HG03139 (cell line): ENCODE measurements around the gene PTPN9.
"Not testable (repeated sequence)": the region's sequence is repeated elsewhere in the genome, so short reads cannot be mapped to it uniquely, and the experiment has no call there.

ENCODE experiments used
- ATAC-seq: cut with Tn5 transposase; IDR thresholded peaks from one replicate; pipeline ENCODE4 v1.9.1; 2021; ENCODE audit not compliant: unreplicated experiment

PTPN9 gene

DNA sequence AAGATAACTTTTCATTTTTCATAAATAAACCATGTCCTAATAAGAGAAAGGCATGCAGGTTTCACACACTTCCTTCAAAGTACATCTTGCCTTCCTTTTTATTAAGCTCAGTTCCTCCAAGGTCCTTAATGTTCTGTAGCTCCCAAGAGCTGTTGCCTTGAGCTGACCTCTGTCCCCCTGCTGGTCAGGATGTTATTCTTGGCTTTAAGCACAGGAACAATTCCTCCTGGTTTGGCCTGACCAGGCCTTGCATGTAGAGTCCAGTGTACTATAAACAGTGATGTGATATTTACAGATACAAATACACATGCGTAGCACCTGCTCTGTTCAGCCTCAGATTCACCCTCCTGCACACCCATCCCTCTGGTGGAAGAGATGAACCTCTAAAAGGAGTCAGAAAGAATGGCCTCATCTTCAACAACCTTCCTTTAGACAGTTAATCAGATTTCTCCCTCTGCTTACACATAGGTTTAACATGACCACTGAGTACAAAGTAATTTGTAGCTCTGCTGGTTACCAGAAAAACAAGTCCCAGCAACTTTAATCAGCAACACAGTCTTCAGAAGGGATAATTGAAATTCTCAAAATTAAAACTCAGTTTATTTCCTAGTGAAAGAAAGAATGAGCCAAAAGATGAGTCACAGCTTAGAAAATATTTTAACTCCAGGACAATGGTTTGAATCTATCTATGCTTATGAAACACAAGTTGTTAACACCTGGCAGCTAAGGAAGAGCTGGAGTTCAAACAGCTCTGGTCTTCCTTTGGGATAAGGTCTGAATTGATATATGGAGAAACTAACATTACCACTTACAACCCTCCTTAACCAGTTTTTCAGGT, 46.5 kb downstream of the PTPN9 start:
- ATAC-seq: no peak

DNA sequence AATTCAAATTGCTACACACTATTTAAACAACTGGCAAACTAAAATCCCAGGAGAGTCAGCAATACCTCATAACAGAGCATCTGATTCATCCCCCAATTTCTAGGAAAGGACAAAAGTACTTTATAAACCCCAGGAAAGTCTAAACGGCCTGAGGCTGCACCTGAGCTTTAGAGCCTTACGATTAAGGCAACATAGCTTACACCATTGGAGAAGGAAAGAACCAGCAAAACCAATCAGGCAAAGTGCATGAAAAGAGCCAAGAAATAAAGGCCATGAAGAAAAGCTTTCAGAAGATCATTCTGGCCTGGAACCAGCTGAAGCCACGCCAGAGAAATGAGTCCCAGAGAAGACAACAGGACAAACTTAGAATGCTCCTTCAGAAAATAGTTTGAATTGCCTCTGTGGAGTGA, 48.1 kb downstream of the PTPN9 start:
- ATAC-seq: no peak

DNA sequence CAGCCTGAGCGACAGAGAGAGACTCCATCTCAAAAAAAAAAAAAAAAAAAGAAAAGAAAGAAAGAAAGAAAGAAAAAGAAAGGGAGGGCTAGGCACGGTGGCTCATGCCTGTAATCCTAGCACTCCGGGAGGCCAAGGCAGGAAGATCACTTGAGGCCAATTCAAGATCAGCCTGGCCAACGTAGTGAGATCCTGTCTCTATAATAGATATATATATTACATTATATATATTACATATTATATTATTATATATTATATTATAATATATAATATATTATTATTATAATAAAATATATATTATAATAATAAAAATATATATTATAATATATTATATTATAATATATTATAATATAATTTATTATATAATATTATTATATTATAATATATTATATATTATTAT, 48.9 kb downstream of the PTPN9 start:
- no peak for ATAC-seq

DNA sequence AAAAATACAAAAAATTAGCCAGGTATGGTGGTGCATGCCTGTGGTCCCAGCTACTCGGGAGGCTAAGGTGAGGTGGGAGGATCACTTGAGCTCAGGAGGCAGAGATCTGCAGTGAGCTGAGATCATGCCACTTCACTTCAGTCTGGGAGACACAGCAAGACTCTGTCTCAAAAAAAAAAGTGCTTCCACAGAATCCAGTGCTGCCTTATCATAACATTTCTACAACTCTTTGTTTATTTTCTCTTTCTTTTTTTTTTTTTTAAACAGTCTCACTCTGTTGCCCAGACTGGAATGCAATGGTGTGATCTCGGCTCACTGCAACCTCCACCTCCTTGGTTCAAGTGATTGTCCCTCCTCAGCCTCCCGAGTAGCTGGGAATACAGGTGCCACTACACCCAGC, 53.4 kb downstream of the PTPN9 start:
- not testable (repeated sequence) for ATAC-seq

DNA sequence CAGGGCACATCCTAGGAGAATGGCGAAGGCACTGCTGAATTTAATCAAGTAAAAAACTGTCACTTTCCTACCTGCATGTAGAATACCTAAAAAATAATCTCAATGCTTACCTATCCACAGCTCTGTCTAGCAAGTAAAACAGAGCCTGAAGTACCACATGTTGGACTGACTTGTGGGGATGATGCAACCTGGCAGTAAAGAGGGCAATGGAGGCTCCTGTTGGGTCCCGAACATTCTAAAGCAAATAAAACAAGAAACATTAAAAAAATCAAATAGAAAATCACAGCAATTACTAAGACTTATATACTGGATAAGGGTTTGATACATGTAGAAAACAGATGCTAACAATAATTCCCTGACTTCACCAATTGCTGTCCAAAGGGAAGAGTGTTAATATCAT, 56.1 kb downstream of the PTPN9 start:
- ATAC-seq: no peak

DNA sequence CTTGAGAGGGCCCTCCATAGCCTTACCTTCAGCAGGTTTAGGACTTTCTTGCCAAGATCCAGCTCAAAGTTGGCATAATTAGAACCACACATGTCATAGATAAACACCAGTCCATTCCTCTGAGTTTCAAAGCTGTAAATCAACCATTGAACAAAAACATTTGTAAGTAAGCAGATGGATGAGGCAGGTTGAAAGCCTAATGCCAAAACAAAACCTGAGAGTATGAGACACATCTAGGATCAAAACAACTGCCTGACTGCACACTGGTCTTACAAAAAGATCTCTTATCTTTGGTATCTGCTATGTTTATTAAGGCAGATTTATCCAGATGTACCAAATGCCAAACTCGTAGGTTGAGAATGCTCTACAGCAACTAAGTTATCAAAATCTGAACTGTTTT, 61.9 kb downstream of the PTPN9 start:
- no peak for ATAC-seq

DNA sequence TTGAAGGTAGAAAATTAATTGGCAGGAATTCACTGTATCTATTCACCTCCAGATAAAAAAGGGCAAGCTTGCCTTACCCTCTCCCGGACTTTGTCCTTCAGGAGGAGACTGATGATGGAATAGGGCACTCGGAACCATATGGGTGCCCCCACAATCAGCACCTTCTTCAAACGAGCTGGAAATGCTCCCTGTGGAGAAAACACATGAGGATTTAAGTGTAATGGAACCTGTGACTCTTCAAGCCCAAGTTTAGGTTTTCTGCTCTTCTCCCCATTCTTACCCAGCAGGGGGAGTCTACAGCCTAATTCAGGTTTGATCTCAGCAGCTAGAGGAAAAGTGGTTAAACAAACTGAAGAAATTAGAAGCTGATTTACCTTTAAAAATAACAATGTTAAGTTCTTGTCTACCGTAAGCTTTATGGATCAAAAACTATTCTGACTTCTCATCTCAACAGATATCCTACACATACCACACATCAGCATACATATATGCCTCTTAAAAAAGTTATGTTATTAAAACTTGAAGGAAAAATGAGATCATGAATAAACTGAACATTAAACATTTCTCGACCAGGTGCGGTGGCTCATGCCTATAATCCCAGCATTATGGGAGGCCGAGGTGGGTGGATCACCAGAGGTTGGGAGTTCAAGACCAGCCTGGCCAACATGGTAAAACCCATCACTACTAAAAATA, 70.1 kb downstream of the PTPN9 start:
- no peak for ATAC-seq

DNA sequence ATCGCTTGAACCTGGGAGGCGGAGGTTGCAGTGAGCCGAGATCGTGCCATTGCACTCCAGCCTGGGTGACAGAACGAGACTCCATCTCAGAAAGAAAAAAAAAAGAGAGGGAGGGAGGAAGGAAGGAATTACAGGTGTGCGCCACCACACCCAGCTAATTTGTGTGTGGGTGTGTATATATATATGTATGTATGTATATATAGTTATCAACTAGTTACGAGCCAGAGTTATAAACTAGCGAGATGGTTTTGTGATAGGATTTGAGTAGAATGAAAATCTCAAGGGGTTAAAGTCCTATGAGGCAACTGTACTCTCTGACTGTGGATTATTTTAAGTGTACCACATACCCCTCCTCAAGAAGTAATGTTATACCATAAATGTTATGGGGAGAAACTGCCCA, 76.8 kb downstream of the PTPN9 start:
- ATAC-seq: no peak

DNA sequence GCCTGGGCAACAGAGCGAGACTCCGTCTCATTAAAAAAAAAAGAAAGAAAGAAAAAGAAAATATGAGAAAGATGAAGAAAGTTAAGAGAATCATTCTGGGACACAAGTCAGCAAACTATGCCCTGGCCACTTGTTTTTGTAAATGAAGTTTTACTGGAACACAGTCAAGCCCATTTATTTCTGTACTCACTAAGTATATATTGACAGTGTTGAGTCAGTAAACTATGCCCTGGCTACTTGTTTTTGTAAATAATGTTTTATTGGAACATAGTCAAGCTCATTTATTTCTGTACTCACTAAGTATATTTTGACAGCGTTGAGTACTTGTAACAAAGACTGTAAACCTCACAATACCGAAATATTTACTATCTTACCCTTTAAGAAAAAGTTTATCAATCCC, 85.4 kb downstream of the PTPN9 start:
- no peak for ATAC-seq

DNA sequence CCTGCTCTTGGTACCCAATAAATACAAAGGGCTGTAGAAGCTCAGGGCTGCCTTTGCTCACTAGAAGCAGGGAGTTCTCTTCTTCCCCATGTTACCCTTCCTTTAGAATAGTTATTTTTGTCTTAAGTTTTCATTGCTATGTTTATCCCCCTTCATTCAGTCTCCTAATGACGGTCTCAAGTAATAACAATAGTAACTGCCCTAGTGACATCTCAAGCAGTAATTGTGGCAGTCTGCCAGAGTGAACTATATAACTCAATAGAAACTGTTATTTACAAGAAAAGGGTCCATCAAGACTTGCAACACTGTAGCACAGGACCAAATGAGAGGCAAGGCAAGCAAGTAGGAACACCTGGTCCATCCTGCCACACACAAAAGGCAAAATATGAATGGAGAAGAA, 95.2 kb downstream of the PTPN9 start:
- ATAC-seq: no peak

DNA sequence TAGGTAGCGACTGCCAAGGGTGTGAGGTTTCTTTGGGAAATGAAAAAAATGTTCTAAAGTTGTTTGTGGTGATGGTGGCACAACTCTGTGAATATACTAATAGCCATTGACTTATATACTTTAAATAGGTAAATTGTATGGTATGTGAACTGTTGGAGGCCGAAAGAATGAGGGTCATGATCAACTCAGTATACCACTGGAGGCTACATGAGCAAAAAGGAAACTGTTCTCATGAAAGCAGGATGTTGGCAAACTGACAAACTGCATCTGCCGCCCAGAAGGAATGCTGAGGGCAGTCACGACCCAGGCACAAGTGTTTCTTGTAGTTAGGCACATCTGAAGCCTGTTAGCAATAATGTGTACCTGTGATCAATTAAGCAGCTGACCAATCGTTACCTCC, 95.6 kb downstream of the PTPN9 start:
- not testable (repeated sequence) for ATAC-seq

DNA sequence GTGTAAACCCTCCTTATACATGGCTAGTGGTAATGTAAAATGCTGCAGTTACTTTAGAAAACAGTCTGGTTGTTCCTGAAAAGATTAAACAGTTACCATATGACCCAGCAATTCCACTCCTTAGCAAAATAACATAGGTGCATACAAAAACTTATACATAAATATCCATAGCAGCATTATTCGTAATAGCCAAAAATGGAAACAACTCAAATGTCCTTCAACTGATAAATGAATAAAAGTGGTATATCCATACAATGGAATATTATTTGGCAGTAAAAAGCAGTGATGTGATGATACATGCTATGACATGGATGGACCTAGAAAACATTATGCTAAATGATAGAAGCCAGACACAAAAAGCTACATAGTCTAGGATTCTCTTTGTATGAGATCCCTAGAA, 96.0 kb downstream of the PTPN9 start:
- no peak for ATAC-seq

DNA sequence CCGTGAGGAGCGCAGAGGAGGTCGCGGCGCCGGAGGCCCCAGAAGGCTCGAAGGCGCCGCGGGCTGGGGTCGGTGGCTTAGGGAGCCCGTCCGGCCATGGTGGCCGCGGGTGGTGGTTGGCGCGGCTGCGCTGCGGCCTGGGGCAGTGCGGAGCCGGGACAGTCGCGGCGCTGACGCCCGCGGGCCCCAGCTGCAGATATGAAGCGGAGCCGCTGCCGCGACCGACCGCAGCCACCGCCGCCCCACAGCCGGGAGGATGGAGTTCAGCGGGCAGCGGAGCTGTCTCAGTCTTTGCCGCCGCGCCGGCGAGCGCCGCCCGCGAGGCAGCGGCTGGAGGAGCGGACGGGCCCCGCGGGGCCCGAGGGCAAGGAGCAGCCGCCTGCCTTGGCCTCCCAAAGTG, 98.7 kb downstream of the PTPN9 start:
- ATAC-seq: not testable (repeated sequence)

DNA sequence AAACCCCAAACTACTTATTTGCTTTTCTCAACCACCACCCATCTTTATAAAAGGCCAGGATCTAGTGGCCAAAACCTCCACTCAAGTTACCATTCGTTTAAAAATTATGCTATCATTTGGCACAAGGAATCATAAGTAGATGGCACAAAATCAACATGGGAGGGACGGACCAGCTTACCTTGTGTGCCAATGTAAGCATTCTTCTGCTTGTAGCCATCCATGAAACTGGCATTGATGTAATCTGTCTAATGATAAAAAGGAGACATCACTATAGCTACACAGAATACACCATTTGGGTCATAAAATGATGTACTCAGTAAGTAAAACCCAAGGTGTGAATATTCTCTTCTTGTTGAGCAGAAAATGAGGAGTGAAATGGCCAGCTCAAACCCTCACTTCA, 99.4 kb downstream of the PTPN9 start:
- no peak for ATAC-seq

DNA sequence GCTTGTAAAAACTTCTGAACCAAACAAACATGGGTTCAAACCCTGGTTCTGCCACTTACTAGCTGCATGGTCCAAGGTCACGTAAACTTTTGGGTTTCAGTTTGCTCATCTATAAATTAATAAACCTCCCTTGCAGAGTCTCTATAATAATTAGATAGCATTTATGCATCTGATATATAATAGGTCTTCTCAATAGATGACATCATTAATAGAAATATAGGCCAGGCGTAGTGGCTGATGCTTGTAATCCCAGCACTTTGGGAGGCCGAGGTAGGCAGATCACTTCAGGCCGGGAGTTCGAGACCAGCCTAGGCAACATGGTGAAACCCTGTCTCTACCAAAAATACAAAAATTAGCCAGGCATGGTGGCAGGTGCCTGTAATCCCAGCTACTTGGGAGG, 102.0 kb downstream of the PTPN9 start:
- not testable (repeated sequence) for ATAC-seq

DNA sequence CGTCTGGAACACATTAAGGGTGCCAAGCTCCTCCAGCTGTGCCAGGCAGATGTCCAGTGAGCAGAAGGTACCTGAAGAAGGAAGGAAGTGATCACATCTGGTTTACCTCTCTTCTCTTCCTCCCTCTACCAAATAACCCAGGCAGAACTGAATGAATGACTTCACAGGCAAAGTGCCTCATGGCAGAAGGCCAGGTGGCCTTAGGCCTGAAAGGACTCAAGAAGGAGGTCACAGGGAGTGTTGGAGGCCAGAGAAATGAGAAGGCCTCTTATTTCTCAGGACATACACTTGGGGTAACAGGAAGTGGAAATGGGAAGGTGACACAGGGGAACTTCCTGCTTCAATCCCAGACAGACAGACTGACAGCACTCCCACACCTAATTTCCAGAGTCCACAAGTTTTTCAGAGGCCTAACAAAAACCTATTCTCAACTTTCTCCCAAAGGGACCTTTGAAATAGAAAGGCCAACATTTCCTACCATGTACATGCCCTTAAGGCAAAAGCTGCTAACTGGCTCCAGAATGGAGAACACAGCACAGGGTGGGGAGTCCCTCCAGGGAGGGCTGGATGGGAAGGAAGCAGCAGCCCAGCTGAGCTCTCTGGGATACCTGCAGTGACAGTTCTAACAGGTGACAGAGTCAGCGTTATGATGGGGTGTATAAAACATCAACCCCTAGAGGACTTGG, 110.1 kb downstream of the PTPN9 start:
- ATAC-seq: no peak

DNA sequence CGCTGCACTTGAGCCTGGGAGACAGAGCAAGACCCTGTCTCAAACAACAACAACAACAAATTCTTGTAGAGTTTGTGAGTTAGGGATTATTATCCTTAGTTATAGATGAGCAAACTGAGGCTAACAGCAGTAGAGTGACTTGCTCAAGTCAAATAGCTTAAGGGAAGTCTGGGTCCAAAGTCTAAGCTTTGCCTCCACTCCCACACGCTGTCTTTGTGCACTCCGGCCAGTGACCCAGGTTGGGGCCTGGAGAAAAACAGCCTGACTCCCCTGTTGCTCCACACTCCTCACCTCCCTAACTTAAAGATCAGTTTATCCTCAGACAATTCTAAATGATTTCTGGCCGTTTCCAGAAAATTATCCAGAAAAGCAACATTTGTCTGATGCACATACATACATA, 118.5 kb downstream of the PTPN9 start:
- no peak for ATAC-seq

DNA sequence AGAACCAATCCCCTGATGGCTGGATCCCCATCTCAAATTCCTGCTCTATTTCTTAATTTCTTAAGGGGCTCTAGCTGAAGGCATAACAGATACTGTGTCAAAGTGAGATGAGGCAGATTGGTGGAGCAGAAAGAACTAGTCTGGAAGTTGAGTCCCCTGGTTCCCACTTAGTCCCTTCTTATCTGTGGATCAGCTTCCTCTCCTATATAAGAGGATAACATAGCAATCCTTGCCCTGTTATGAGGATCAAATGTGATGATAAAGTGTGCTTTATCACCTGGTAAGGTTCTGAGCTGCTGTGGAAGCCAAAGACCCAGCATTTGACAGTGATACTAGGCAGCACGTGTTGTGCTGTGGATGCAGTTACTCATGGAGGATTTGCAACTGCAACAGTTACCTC, 119.5 kb downstream of the PTPN9 start:
- no peak for ATAC-seq

DNA sequence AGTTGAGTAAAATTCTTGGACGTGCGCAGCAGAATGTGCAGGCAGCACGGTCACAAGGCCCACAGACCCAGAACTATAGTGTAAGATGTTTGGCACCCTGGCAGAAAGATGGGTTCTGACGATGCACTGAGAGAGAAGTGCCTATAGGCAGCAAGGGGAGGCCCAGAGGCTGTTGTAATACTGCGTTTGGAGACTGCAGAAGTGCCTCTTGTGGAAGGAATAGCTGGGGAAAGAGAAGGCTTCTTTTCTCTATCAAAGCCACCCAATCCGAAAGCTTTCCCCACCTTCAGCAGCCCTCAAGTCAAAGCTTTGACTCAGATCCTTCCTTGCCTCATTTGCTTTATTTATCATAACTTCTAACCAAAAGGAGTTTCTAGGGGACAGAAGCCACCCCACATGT, 122.4 kb downstream of the PTPN9 start:
- ATAC-seq: no peak

DNA sequence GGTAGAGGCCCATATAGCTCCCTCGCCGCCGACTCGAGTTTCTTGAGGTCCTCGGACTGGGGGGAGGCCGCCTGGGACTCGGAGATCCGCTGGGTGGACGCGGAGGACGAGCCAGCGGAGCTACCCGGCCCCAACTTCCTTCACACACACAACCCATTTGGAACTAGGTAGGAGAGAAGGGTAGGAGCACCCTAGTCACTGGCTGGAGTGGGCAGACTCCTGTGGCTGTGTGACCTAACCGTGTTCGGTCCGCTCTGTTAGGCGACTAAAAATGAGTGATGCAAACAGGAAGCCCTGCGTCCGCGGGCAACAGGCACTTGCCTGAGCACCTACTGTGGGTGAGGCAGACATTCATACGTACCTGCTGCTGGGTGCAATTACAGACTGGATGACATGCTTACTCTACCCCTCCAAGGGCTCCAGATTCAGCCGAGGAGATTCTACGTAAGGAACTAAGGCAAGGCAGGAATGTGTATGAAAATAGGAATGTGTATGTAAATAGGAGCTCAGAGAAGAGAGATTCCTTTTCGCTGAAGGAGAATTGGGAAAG, 123.1 kb downstream of the PTPN9 start:
- no peak for ATAC-seq

DNA sequence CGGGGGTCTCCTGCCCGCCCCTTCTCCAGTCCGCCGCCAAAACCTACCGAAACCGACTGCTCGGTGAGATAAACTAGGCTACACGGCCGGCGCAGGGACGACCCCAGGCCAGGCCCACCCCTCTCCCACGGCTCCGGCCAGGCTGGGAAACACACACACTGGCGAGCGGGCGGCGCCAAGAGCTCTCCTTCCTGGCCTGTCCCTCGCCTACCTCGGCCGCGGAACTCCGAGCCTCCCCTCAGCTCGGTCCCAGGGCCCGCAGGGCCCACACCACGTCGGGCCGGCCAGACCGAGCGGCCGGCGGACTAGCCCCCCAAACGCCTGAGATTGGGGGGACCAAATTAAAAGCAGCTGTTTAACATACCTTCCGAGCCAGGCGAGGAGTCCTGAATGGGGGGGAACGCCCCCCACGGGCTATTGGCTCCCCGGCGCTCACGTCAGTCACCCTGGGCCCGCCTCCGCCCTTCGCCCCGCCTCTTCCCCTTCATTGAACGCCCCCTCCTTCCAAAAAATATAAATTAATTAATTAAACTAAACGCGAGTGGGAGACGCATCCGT, 123.6 kb downstream of the PTPN9 start:
- no peak for ATAC-seq
